Ammon's horn (tissue), 1 donor: ENCODE data around the gene DOCK3.
"Not testable (repeated sequence)": the region's sequence is repeated elsewhere in the genome, so short reads cannot be mapped to it uniquely, and the experiment has no call there.

Experiments used
- DNase-seq: peaks from one replicate; pipeline ENCODE4 v3.0.0-alpha.2; 2016; ENCODE audit warnings: low spot score

The DOCK3 gene

GRCh38 chr3:51332156-51332555, 657.4 kb downstream of the DOCK3 start:
- no peak for DNase-seq

- no peak for DNase-seq
Observed at GRCh38 chr3:51333021-51333420, 658.3 kb downstream of the DOCK3 start.

DNA sequence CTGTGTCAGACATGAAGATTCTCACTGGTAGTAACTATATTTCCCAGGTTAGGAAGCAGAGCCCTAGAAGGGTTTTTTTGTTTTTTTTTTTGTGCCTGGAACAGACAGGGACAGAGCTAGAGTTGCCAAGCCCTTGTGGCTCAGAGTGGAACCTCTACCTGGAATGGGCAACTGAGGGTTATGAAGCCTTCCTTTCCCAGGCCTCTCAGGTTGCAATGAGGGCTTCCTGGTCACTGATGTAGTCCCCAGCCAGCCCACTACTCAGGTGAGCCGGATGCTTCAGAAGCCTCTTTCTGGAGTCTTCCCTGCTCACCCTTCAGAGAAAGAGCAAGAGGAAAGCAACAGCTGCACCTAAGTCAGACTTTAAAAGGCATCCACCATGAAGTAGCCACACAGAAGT, 661.5 kb downstream of the DOCK3 start:
- DNase-seq: no peak

DNA sequence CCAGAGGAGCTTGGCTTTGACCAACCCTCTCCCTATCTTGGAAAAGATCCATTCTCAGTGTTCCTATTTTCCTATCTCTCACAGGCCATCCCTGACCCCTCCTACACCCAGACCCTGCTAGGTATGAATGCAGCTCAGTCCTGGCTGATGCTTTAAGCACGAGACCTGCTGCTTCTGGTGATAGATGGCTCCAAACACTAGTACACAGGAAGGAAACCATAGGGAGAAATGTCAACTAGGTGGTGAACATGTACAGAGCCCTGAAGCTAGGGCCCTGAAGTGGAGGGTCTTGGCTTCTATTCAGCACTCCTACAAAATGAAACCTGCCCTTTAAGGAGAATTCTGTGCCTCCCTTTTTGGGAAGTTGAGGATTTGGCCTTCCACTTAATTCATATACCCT, 662.9 kb downstream of the DOCK3 start:
- no peak for DNase-seq

GRCh38 chr3:51338632-51339031, 663.9 kb downstream of the DOCK3 start:
- DNase-seq: no peak

GRCh38 chr3:51340013-51340829, 665.5 kb downstream of the DOCK3 start:
- peak; percentile 60 for DNase-seq

DNA sequence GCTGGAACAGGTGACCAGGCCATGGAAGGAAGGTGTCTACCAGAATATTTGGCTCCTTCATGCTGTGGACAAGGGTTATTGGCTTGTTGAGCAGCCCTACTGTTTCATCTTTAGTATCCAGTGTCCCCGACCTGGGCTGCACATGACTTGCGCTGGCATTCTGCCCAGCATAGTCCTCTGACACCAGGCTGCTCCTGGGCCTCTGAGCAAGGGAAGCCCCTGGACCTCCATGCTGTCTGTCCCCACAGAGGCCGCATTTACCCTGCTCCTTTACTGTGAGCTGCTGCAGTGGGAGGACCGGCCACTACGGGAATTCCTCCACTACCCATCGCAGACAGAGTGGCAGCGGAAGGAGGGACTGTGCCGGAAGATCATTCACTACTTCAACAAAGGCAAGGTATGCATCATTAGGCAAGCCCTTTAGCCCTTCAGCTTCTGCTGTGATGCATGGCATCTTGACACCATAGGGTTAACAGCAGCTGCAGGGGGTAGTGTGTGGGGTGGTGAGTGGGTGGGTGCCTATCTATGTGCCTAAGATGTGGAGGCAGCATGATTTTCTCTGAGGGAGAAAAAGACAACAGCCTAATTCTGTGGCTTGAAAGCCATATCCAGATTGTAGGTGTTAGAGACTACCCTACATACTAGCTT, 666.4 kb downstream of the DOCK3 start:
- no peak for DNase-seq

- no peak for DNase-seq
Observed at GRCh38 chr3:51343918-51344687, 669.4 kb downstream of the DOCK3 start.

- DNase-seq: peak; percentile 53
Observed at GRCh38 chr3:51350751-51351150, 676.0 kb downstream of the DOCK3 start.

DNA sequence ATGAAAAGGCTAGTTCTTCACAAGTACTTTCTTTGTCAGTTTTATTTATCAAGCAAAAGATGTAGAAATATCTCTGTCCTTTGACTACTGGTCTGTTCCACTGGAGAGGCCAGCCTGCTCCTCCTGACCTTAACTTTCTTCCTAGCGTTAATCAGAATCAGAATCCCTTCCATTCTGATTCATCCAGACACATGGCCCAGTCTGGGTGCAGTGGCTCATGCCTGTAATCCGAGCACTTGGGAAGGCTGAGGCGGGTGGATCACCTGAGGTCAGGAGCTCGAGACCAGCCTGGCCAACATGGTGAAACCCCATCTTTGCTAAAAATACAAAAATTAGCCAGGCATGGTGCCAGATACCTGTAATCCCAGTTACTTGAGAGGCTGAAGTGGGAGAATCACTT, 678.4 kb downstream of the DOCK3 start:
- DNase-seq: no peak

DNA sequence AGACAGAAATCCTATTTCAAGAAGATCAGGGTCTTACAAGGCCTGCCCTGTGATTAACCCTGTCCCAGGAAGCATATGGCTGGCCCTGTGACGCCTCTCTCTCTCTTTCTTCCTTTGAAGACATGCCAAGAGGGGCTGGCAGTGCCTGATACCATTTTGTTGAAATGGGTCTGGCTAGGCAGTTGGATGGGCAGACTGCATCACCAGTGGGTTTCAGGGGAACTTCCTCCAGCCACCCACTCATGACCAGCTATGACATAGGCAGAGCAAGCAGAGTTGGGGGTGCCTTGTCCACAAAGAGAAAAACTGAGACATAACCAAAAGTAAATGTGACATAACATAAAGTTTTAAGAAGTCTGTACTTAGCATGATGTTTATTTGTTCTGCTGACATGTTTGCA, 679.0 kb downstream of the DOCK3 start:
- no peak for DNase-seq

DNA sequence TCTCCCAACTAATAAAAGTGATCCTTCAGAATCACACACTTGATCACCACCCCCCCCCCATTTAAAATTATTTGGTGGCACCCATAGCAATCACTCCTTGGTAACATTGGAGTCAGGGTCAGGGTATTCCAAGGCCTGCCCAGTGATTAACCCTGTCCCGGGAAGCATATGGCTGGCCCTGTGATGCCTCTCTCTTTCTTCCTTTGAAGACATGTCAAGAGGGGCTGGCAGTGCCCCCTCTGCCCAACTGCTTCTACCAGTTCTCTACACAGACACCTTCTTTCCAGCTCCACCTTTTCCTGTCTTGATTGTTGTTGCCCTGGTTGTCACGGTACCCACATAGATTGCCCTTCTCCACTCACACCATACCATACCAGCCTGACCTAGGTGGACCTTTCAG, 679.4 kb downstream of the DOCK3 start:
- no peak for DNase-seq

DNA sequence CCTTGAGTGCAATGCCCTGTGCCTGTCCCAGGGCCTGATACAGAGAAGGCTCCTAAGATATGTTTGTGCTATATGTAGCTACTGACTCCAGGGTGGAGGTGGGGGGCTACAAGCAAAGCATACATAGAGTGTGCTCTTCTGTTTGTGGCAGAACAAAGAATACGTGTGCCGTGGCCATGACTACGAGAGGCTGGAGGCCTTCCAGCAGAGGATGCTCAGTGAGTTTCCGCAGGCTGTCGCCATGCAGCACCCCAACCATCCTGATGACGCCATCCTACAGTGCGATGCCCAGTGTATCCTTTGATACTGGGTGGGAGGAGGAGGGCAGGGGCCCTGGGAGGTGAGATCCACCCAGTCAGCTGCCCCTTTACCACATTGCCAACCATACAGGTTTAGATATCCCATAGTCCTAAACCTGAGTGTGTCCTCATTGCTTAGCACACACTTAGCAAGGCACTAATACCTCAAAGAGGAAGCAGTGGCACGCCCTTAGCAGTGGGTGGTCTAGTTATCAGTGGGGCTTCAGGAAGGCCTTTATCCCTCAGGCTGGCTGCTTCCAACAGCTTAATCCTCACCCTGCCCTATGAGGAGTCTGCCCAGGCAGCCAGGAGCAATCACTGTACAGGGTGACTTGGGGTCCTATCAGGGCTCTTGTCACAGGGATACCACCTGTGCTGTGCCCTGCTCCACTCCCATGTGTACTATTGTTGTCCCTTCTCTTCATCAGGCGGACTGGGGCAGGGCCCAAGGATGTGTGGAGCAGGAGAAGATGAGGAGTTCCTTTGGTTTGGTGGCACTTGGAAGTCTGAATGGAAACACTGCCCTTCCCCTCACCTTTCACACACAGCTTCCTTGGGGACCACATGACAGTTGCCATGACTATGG, 680.2 kb downstream of the DOCK3 start:
- DNase-seq: peak; percentile 53

DNA sequence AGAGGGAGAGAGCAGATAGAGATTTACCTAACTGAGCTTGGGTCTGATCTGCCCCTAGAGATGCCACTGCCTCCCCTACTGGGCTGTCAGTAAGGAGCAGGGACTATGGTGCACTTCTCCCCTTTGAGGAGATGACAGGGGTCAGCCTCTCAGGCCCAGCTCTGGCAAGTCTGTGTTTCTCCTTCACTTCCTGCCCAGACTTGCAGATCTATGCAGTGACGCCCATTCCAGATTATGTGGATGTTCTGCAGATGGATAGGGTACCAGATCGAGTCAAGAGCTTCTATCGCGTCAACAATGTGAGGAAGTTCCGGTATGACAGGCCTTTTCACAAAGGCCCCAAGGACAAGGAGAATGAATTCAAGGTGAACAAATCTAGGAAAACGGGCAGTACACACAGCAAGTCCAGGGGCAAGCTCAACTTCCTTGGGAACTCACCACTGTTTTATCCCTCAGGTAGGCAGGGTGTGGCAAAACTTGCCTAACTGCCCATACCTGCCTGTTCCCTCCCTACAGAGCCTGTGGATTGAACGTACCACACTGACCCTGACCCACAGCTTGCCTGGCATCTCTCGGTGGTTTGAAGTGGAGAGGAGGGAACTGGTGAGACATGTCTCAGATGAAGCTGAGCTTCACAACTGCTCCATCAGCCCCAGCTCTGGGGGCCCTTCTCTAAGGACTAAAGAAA, 681.3 kb downstream of the DOCK3 start:
- no peak for DNase-seq

GRCh38 chr3:51357856-51358255, 683.1 kb downstream of the DOCK3 start:
- DNase-seq: no peak

DNA sequence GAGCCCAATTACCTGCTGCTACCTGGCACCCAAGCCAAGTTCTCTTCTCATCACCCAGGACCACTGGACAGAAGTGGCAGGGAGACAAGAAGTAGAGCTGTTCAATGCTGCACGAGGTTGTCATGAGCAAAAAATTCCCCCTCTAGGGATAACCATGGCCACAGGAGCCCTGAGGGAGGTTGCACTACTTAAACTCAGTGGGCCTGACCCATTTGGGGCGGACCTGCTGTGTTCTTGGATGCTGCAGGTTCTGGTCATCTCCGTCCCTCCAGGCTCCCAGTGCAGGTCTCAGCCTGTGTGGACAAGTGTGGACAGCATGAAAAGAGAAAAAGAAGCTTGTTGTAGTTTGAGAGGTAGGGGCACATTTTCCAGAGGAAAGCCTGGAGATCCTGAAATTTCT, 684.3 kb downstream of the DOCK3 start:
- no peak for DNase-seq

GRCh38 chr3:51360806-51361205, 686.1 kb downstream of the DOCK3 start:
- DNase-seq: no peak

- no peak for DNase-seq
Observed at GRCh38 chr3:51361746-51362145, 687.0 kb downstream of the DOCK3 start.

GRCh38 chr3:51362476-51362875, 687.7 kb downstream of the DOCK3 start:
- DNase-seq: no peak

- DNase-seq: not testable (repeated sequence)
Observed at GRCh38 chr3:51368276-51368675, 693.5 kb downstream of the DOCK3 start.

GRCh38 chr3:51371943-51372557, 697.3 kb downstream of the DOCK3 start:
- peak; percentile 69 for DNase-seq
